GM18526 (cell line): Measurements from ENCODE around the gene IMMP2L.

Source experiments
- POLR2A ChIP-seq: IDR thresholded peaks from 3 replicates; pipeline ENCODE4 v1.6.1; 2011; ENCODE audit not compliant: insufficient read length; ENCODE audit errors: extremely low read depth

Gene IMMP2L

DNA sequence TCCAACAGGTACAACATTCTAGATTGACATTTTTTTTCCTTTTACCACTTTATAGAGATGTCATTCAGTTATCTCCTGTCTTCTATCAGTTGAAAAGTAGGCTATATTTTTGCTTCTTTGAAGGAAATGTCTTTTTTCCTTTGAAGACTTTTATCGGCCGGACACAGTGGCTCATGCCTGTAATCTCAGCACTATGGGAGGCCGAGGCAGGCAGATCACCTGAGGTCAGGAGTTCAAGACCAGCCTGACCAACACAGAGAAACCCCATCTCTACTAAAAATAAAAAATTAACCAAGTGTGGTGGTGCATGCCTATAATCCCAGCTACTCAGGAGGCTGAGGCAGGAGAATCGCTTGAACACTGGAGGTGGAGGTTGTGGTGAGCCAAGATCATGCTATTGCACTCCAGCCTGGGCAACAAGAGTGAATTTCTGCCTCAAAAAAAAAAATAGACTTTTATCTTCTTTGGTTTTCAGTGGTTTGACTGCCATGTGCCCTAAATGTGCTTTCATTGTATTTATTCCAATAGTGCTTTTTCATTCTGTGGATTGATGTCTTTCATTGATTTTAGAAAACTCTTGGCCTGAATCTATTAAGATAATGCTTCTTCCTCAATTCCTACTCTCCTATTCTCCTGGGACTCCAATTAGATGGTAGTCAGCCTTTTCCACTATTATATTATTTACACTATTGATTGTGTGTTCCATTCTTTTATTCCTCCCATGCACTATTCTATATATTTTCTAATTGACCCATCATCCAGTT, 84.6 kb downstream of the IMMP2L start:
- no peak for TF ChIP-seq POLR2A

DNA sequence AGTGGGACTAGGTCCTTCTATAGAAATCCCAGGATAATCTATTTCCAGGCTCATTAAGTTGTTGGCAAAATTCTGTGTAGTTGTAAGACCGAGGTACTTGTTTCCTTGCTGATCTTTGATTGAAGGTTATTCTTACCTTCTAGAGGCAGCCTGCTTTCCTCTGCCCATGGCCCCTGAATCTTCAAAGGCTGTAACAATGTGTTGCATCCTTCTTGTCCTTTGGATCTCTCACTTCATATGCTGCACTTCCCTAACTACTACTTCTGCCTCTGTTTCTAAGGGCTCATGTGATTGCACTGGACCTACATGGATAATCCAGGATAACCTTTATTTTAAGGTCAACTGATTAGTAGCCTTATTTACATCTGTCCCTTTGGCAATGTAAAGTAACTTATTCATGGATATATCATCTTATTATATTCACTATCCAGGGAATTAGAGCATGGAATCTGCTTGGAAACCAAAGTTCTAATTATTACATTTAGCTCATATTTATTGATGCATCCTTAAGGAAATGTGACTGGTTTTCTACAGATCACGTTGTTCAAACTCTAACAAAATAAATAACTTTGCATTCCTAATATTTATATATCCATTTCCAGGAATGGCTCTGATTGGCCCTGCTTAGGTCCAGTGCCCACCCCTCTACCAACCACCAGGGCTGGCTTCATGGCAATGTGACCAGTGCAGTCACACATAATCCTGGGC, 85.6 kb downstream of the IMMP2L start:
- TF ChIP-seq POLR2A, result no peak

DNA sequence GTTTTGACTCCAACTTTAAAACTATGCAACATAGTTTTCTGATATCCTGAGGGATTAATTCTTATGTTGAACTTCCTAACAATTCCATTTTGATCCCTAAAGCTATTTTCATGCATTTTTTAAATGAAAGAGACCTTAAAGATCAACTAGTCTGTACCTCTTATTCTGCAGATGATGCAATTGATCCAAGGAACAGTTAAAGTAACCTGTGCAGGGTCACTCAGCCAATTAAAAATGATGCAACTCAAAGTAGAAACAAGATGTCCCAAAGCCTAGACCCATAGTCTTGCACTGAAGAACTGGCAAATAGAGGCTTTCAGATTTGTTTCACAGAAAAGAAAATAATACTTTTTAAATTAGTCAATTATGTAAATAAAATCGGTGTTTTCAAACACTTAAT, 86.3 kb downstream of the IMMP2L start:
- no peak for TF ChIP-seq POLR2A

- TF ChIP-seq POLR2A, result no peak
These were observed 86.9 kb downstream of the IMMP2L start for GRCh38 chr7:111475419-111475748.

- no peak for TF ChIP-seq POLR2A
These were observed 87.4 kb downstream of the IMMP2L start for GRCh38 chr7:111474723-111475418.

DNA sequence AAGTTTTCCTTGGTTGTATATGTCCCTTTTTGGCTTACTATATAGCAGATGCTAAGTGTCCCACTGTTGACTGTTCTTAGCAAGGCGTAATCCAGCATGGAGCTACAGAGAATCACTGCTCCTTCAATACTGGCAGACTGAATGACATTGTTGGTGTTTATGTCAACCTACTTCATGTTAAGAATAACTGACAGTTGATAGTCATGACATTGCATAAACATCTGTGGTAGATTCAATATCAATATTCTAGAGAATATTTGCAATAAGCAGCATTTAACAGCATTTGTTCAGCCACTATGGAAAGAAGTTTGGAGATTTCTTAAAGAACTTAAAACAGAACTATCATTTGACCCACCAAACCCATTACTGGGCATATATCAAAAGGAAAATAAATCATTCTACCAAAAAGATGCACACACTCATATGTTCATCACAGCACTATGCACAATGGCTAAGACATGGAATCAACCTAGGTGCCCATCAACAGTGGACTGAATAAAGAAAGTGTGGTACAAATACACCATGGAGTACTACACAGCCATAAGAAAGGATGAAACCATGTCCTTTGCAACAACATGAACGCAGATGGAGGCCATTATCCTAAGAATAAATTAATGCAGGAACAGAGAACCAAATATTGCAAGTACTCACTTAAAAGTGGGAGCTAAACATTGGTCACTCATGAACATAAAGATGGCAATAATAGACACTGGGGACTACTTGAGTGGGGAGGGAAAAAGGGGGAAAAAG, 88.7 kb downstream of the IMMP2L start:
- no peak for TF ChIP-seq POLR2A

DNA sequence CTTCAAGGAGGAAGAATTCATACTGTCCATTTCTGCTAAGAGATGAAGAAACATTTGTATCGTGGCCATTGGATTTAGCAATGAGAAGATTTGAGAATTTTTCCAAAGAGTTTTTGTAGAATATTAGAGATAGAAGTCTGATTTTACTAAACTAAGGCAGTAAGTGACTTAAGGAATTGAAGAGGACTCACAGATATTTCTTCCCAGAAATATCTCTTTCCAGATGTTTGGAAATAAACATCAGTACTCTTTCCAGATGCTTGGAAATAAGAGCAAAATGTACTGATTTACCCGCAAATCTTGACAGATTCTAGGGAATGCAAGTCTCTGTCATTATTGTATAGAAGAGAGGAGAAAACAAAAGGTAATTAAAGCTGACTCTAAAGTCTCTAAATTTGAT, 91.3 kb downstream of the IMMP2L start:
- TF ChIP-seq POLR2A, result no peak

- no peak for TF ChIP-seq POLR2A
These were observed 101.6 kb downstream of the IMMP2L start for GRCh38 chr7:111460695-111461094.

DNA sequence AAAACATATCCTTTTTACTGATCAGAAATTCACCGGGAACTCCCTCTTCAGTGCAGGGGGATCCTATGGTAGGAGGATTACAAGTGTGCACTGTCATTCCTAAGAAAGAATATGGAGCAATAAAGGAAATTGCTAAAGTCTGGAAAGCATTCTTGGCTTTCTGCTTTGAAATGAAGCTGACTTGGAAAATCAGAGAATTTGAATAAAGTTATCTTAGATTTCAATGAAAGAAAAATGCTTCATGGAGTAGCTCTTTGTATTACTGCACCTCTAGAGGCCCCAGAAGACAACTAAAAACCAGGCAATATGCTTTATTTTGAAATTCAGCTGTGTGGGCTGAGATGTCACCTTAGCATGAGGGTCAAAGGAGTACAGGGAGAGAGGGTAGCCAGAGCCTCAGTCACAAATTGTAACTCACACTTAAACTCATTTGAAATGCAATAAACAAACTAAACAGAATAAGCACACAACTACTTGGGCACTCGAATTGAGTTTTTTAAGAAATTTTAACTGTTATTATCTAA, 102.5 kb downstream of the IMMP2L start:
- no peak for TF ChIP-seq POLR2A

DNA sequence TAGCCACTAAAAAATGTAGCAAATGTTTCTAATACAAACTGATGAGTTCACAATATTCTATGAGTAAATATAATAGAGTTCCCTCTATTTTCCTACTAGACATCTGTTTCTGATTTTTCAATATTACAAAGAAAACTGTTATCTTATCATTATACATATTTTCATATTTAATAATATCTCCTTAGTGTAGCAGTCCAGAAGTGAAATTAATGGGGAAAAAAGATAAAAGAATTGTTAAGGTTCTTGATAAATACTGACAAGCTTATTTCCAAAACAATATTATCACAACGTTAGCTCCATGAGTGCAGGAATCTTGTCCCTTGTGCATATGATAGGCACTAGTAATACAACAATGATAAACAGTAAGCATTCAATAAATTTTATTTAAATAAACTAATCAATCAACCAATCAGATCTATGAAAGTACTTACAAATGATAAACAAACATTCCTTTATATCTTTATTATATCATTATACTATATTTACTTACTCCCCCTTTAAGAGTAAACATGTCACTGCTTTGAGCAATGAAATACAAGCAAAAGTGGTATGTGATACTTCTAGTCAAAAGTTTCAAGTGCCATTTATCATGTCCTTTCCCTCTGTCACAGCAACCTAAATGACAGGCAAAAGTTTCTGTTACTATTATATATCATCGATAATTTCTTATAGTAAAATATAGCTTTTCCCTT, 103.1 kb downstream of the IMMP2L start:
- TF ChIP-seq POLR2A, result no peak

DNA sequence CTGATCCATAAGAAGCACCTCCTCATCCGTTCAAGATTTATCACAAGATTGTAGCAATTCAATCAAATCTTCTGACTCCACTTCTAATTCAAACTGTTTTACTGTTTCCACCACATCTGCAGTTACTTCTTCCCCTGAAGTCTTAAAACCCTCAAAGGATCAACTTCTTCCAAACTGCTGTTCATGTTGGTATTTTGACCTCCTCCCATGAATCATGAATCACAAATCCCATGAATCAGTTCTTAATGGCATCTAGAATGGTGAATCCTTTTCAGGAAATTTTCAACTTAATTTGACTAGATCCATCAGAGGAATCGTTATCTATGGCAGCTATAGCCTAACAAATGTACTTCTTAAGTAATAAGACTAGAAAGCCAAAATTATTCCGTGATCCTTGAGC, 122.3 kb downstream of the IMMP2L start:
- no peak for TF ChIP-seq POLR2A

DNA sequence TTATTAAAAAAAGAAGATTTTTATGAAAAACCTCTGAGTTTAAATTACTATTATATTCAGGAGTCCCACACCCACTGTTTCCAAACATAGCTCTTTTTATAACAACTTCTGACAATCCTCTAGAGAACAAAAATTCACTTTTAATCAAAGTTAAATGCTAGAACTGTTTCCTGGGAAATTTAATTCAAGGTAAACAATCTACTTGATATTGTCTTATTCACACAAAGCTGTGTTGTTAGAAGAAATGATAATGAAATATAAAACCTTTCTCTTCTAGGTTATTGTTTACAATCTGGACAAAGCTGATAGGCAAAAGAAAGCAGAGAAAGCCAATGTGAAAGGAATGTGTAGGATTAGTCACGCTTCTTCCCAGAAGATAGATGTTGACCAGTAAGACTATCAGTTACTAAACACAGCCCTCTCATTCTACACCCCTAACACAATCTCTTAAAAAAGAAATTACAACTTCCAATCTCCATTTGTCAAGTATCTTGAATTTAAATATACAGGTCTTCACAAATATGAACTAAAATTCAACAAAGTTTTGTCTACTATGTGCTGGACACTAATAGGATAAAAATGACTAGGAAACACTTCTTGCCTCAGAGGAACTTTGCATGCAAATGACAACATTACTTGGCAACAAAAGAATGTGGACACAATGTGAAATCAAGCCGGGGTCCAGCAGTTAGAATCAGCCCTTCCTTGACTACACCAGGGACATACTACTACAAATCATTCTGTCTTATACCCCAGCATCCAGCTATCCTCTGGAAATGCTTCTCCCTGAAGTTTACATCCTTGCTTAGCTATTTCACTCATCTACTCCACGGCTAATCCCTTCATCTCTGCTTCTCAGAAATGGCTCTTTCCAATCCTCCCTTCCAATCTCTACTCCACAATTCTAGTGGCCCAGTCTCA, 123.7 kb downstream of the IMMP2L start:
- TF ChIP-seq POLR2A, result no peak

DNA sequence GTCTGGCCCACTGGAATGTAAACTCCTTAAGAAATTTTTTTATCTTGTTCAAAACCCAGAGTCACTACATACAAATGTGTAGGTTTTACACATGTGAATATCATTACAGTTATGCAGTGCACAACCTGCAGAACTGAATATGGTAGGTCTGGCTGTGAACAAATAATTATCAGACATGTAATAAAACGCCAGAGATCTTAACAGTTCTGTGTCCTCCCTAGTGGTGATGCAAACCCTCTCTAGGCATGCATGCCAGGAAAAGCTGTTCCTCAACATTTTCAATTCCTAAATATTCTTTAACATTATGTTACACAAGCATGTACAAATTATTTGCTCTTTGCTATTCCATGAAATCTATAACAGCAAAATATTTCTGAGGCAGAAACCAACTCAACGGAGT, 124.6 kb downstream of the IMMP2L start:
- no peak for TF ChIP-seq POLR2A

DNA sequence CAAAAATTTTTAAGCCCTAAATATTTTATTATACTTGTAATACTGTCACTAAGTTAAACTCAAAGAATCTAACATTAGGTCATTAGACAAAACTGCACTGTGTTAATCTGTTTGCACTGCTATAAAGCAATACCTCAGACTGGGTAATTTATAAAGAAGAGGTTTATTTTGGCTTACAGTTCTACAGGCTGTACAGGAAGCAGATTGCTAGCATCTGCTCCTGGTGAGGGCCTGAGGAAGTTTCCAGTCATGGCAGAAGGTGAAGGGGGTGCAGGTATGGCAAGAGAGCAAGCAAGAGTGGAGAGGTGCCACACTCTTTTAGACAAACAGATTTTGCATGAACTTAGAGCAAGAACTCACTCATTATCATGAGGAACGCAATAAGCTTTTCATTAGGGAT, 125.7 kb downstream of the IMMP2L start:
- TF ChIP-seq POLR2A, result no peak
